ENCODE data around the gene STPG3. TPM values are rescaled to one million over a fixed set of nuclear protein-coding genes. Genes with fewer than 3 reads are reported as not detected.

Gene STPG3
- total RNA-seq, 1 donor from 2014 or later: 0.31 TPM

DNA sequence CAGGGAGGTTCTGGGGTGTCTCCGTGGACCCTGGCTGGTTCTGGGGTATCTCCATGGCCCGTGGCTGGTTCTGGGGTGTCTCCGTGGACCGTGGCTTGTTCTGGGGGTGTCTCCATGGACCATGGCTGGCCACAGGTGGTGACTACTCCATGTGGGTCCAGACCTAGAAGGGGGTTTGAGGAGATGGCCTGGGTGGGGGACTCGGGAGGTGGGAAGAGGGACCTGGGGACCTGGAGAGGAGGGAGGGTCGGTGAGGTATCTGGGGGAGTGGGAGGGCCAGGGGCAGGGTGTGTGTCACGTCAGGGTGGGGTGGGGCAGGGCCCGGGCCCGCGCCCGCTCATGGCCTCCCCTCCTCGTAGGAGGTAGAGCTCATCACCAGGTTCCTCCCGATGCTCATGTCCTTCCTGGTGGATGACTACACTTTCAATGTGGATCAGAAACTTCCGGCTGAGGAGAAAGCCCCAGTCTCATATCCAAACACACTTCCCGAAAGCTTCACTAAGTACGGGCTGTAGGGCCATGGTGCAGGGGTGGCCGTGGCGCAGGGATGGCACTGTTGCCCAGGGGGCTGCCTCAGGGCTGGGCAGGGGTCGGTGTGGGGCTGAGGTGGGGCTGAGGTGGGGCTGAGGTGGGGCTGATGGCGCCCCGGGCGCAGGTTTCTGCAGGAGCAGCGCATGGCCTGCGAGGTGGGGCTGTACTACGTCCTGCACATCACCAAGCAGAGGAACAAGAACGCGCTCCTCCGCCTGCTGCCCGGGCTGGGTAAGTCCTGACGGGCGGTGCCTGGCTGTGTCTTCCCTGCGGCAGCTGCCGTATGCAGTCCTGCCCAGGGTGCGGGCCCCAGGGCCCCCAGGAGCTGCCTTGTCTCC is 15.7 kb downstream of the STPG3 start:
- Mint-ChIP-seq H3K27ac (no peak overlapping the region), H3K36me3 (no peaks in the 10 kb centered on the region), H3K4me1 (ENCODE audit: unreplicated experiment) (no peaks in the 10 kb centered on the region), H3K9me3 (no peaks in the 10 kb centered on the region), H3K4me3 (no peak overlapping the region), H3K27me3 (no peaks in the 10 kb centered on the region)
- no peak for DNase-seq (ENCODE audit: extremely low spot score, unreplicated experiment)
- no peak for TF ChIP-seq CTCF (conservative IDR thresholded peaks at IDR 0.05)

- Mint-ChIP-seq H3K9me3 (no peaks in the 10 kb centered on the region), H3K27ac (no peak overlapping the region), H3K36me3 (no peaks in the 10 kb centered on the region), H3K4me1 (ENCODE audit: unreplicated experiment) (no peaks in the 10 kb centered on the region), H3K4me3 (no peak overlapping the region), H3K27me3 (no peaks in the 10 kb centered on the region)
- TF ChIP-seq CTCF (conservative IDR thresholded peaks at IDR 0.05): no peak
- no peak for DNase-seq (ENCODE audit: extremely low spot score, unreplicated experiment)
Measured at GRCh38 chr9:137267933-137268355, 16.9 kb downstream of the STPG3 start.

- no peaks in the 10 kb centered on the region for H3K27me3 Mint-ChIP-seq
- H3K36me3 Mint-ChIP-seq: no peaks in the 10 kb centered on the region
- H3K27ac Mint-ChIP-seq: peak overlapping the region; percentile 25
- TF ChIP-seq CTCF (conservative IDR thresholded peaks at IDR 0.05): no peak
- no peaks in the 10 kb centered on the region for H3K4me1 Mint-ChIP-seq (ENCODE audit: unreplicated experiment)
- no peak overlapping the region for H3K4me3 Mint-ChIP-seq
- DNase-seq (ENCODE audit: extremely low spot score, unreplicated experiment): no peak
- no peaks in the 10 kb centered on the region for H3K9me3 Mint-ChIP-seq
Measured at GRCh38 chr9:137268538-137269201, 17.6 kb downstream of the STPG3 start.

GRCh38 chr9:137269231-137269772 is 18.2 kb downstream of the STPG3 start:
- H3K27me3 Mint-ChIP-seq: no peaks in the 10 kb centered on the region
- no peak for DNase-seq (ENCODE audit: extremely low spot score, unreplicated experiment)
- H3K9me3 Mint-ChIP-seq: no peaks in the 10 kb centered on the region
- H3K36me3 Mint-ChIP-seq: no peaks in the 10 kb centered on the region
- H3K4me3 Mint-ChIP-seq: no peak overlapping the region
- TF ChIP-seq CTCF (conservative IDR thresholded peaks at IDR 0.05): no peak
- H3K4me1 Mint-ChIP-seq (ENCODE audit: unreplicated experiment): no peaks in the 10 kb centered on the region
- no peak overlapping the region for H3K27ac Mint-ChIP-seq

- Mint-ChIP-seq H3K9me3 (no peaks in the 10 kb centered on the region), H3K36me3 (no peaks in the 10 kb centered on the region), H3K27ac (no peak overlapping the region), H3K4me3 (no peak overlapping the region), H3K27me3 (no peaks in the 10 kb centered on the region), H3K4me1 (ENCODE audit: unreplicated experiment) (peaks cover 12% of the 10 kb centered on the region)
- DNase-seq (ENCODE audit: extremely low spot score, unreplicated experiment): peak; percentile 68
- TF ChIP-seq CTCF (conservative IDR thresholded peaks at IDR 0.05): no peak
Measured at GRCh38 chr9:137270929-137271695, 20.0 kb downstream of the STPG3 start.

Data from type B pancreatic cell (in vitro differentiated cells).